K562 (cell line): ENCODE results near the gene MYCBP2. TPM values are rescaled to one million over a fixed set of nuclear protein-coding genes. Genes with fewer than 3 reads are reported as not detected.

ENCODE experiments used
- ATAC-seq: fragments of 200-7000 bp; cut with Tn5 transposase; 3 replicates; pipeline ENCODE4 v1.9.1; 2020; ENCODE audit warnings: moderate library complexity
- BruUV-seq: library from RNA; stranded (reverse); fragments of 400-500 nt; replicated peaks from 2 replicates; lab custom pipeline; 2021; lab: Mats Ljungman, UMichigan
- CTCF ChIA-PET: fragments of 300-600 bp; formaldehyde crosslinking; extraction: SDS; loops from one replicate; lab custom pipeline; 2021; ENCODE audit warnings: low intra/inter-chr PET ratio; lab: Yijun Ruan, JAX
- POLR2A ChIA-PET: fragments of 300-600, 350-650 bp; sonication (Branson Sonifier 250); formaldehyde crosslinking; extraction: SDS; loops from one replicate; lab custom pipeline; 2021; ENCODE audit warnings: antibody characterized with exemption, inconsistent platforms; lab: Yijun Ruan, JAX
- DNase-seq, 4 experiments: peaks; one replicate each; pipeline versions ENCODE4 v3.0.0 to v3.0.0-alpha.2; 2011 to 2018; ENCODE audit warnings: low spot score in 3 of 4, mixed read lengths in 3 of 4; ENCODE audit errors: extremely low read depth in 1 of 4
- FAIRE-seq: peaks from 2 replicates; lab custom pipeline; 2011; peaks lifted over from hg19 to GRCh38; lab: Jason Lieb, UNC
- H2AFZ ChIP-seq: 2 replicates; pipeline ENCODE4 v1.6.0; 2011; ENCODE audit warnings: low read depth, low read length, control low read depth, inconsistent platforms
- H3K27ac ChIP-seq: fragments of 200-600 bp; 3 replicates; pipeline ENCODE4 v1.8.0; 2011; ENCODE audit warnings: low read depth, mild to moderate bottlenecking, control low read depth, inconsistent platforms, low read length, moderate library complexity, mixed read lengths; ENCODE audit errors: extremely low read depth
- H3K27me3 ChIP-seq, 2 experiments: fragments of 300-600 bp in 1 of 2; 2 replicates in 1 of 2; 3 replicates in 1 of 2; pipeline versions ENCODE4 v1.6.0 to v1.8.0; 2011; ENCODE audit warnings: inconsistent platforms in 2 of 2, low read length in 2 of 2, mild to moderate bottlenecking in 1 of 2, mixed read lengths in 1 of 2, moderate library complexity in 1 of 2; ENCODE audit not compliant: control insufficient read depth in 2 of 2, insufficient read depth in 2 of 2
- H3K36me3 ChIP-seq: fragments of 300-600 bp; 3 replicates; pipeline ENCODE4 v1.8.0; 2011; ENCODE audit warnings: mild to moderate bottlenecking, low read length, inconsistent platforms; ENCODE audit not compliant: control insufficient read depth, insufficient read depth
- H3K4me1 ChIP-seq, 2 experiments: fragments of 200-600 bp in 1 of 2; replicated peaks in 1 of 2; 2 replicates in 1 of 2; 3 replicates in 1 of 2; pipeline versions ENCODE4 v1.5.1 to v1.8.0; 2011; ENCODE audit warnings: inconsistent platforms in 2 of 2, low read length in 2 of 2, mild to moderate bottlenecking in 1 of 2, mixed read lengths in 1 of 2, moderate library complexity in 1 of 2; ENCODE audit not compliant: control insufficient read depth in 2 of 2, insufficient read depth in 2 of 2
- H3K4me2 ChIP-seq: 2 replicates; pipeline ENCODE4 v1.6.1; 2011; ENCODE audit warnings: low read length, control low read depth, inconsistent platforms, mixed read lengths; ENCODE audit not compliant: insufficient read depth
- H3K4me3 ChIP-seq: fragments of 200-600 bp; sonication (generic), shearing (Covaris generic); 2 replicates; pipeline ENCODE4 v1.5.1; 2016; ENCODE audit warnings: control low read depth, inconsistent platforms
- H3K79me2 ChIP-seq: fragments of 200-600 bp; 3 replicates; pipeline ENCODE4 v1.8.0; 2011; ENCODE audit warnings: low read length, inconsistent platforms; ENCODE audit not compliant: control insufficient read depth, insufficient read depth
- H3K9ac ChIP-seq, 2 experiments: 2 replicates each; pipeline versions ENCODE4 v1.6.0 to v1.6.1; 2011; ENCODE audit warnings: low read depth in 2 of 2, low read length in 2 of 2, control low read depth in 1 of 2, inconsistent platforms in 1 of 2, mild to moderate bottlenecking in 1 of 2, mixed read lengths in 1 of 2; ENCODE audit not compliant: insufficient read depth in 1 of 2
- H3K9me1 ChIP-seq: one replicate; pipeline ENCODE4 v1.6.0; 2011; ENCODE audit warnings: inconsistent platforms, mild to moderate bottlenecking, low read length, moderate library complexity; ENCODE audit not compliant: control insufficient read depth, insufficient read depth
- H3K9me3 ChIP-seq: replicated peaks from 2 replicates; pipeline ENCODE4 v1.5.1; 2011; ENCODE audit warnings: low read depth, low read length, inconsistent platforms; ENCODE audit not compliant: control insufficient read depth, insufficient read depth
- H4K20me1 ChIP-seq: replicated peaks from 2 replicates; pipeline ENCODE4 v1.6.1; 2011; ENCODE audit warnings: low read length, inconsistent platforms, mixed read lengths; ENCODE audit not compliant: control insufficient read depth, insufficient read depth
- KLF16 ChIP-seq: IDR thresholded peaks from 2 replicates; pipeline ENCODE4 v1.6.1; 2016; ENCODE audit warnings: antibody characterized with exemption
- MAFF ChIP-seq: IDR thresholded peaks from 2 replicates; pipeline ENCODE4 v1.6.1; 2012; ENCODE audit warnings: low read length, improper control_type of control experiment
- MEIS2 ChIP-seq: fragments of 450-650 bp; IDR thresholded peaks from 2 replicates; pipeline ENCODE4 v1.6.1; 2014; ENCODE audit warnings: mild to moderate bottlenecking; ENCODE audit not compliant: partially characterized antibody
- TBL1XR1 ChIP-seq, 2 experiments: IDR thresholded peaks; 2 replicates each; pipeline ENCODE4 v1.6.1; 2012; ENCODE audit warnings: improper control_type of control experiment in 2 of 2, low read length in 2 of 2, mild to moderate bottlenecking in 1 of 2
- ZNF696 ChIP-seq: fragments of 250-450 bp; sonication (Bioruptor Pico); conservative IDR thresholded peaks from 2 replicates; pipeline ENCODE4 v1.4.0; 2020; ENCODE audit warnings: mild to moderate bottlenecking, moderate library complexity
- WGBS: fragments of 100-300 bp; shearing (Covaris generic); methylation state at CpG from one replicate; pipeline ENCODE4 v1.1.6; 2016; ENCODE audit warnings: low coverage, mixed read lengths; ENCODE audit not compliant: insufficient coverage; ENCODE audit errors: missing lambda C conversion rate; 5-methylcytosine and 5-hydroxymethylcytosine counted together
- in situ Hi-C: fragments of 300-500 bp; cut with MboI; formaldehyde crosslinking; loops from 4 replicates; pipeline ENCODE4 v1.15.0; 2018; ENCODE audit warnings: inconsistent platforms, mixed read lengths
- intact Hi-C: fragments of 100-400 bp; cut with micrococcal nuclease; formaldehyde crosslinking; loops from 2 replicates; pipeline ENCODE4 v1.14.2; 2022
- polyA plus RNA-seq, 8 experiments: library from polyadenylated mRNA; depleted of rRNA in 4 of 8; stranded (reverse) in 5 of 8; unstranded in 3 of 8; fragments of >200 nt; fragmentation: Nextera tagmentation in 2 of 8; fragmentation: Illumina TruSeq in 1 of 8; extraction: Ambion mirVana in 2 of 8; extraction: Trizol in 1 of 8; gene quantifications; 2 replicates each; pipeline versions ENCODE4 v1.2.1 to v1.2.3, GENCODE V29; 2011 to 2014; ENCODE audit warnings: inconsistent platforms in 1 of 8, missing spikeins in 1 of 8
- total RNA-seq, 7 experiments: library from RNA; depleted of rRNA in 6 of 7; stranded (reverse); fragments of >200 nt in 6 of 7; fragmentation: Illumina TruSeq in 2 of 7; extraction: Trizol in 2 of 7; gene quantifications; 2 replicates each; pipeline versions ENCODE4 v1.2.1 to v1.2.3, GENCODE V29; 2011 to 2021; ENCODE audit warnings: low replicate concordance in 1 of 7
- TF ChIP-seq, protein P1 (sequence below): fragments of 450-650 bp; IDR thresholded peaks from 2 replicates; pipeline ENCODE4 v1.7.1; 2018; ENCODE audit warnings: mild to moderate bottlenecking, low read depth; ENCODE audit not compliant: partially characterized antibody

Gene MYCBP2
- total and polyA plus RNA-seq, 9 of the 15 experiments (the other 6 are each of a cell fraction or from before 2014, with no cell fraction given), result 13.2 to 47.2 (median 28.9) TPM

DNA sequence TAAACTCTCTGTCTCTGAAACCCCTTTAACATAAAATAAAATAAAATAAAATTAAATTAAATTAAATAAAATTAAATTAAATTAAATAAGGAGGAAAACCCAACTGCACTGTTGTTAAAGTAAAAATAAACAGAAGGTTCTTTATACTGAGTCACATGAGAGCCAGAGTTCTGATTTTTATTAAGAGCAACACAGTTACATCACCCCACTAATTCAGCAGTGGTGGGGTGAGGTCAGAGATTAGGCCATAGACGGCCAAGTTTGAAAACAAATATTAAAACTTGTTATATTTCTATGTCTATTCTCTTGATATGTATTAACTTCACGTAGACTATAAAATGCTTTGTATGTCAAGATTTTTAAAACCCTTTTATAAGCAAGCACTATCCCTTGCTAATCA lies 59.5 kb downstream of the MYCBP2 start:
- H3K4me1 ChIP-seq, result no peaks in the 10 kb centered on the region
- H3K4me2 ChIP-seq, result no peak overlapping the region
- no TSS peak for BruUV-seq
- no peak overlapping the region for H3K4me3 ChIP-seq
- ChIA-PET CTCF (no interaction called here), POLR2A (no interaction called here)
- intact Hi-C loops, result no loop called here
- no peaks in the 10 kb centered on the region for H3K79me2 ChIP-seq
- peaks cover 37% of the 10 kb centered on the region; the same call in 1 of the 3 replicates for H3K36me3 ChIP-seq
- no peak overlapping the region for H3K27ac ChIP-seq
- H3K27me3 ChIP-seq, result no peaks in the 10 kb centered on the region
- in situ Hi-C loops, result no loop called here
- no peaks in the 10 kb centered on the region for H4K20me1 ChIP-seq
- H3K9me1 ChIP-seq, result no peaks in the 10 kb centered on the region
- ATAC-seq (no peak), DNase-seq (no peak), FAIRE-seq (no peak)
- TF ChIP-seq, protein P1, sequence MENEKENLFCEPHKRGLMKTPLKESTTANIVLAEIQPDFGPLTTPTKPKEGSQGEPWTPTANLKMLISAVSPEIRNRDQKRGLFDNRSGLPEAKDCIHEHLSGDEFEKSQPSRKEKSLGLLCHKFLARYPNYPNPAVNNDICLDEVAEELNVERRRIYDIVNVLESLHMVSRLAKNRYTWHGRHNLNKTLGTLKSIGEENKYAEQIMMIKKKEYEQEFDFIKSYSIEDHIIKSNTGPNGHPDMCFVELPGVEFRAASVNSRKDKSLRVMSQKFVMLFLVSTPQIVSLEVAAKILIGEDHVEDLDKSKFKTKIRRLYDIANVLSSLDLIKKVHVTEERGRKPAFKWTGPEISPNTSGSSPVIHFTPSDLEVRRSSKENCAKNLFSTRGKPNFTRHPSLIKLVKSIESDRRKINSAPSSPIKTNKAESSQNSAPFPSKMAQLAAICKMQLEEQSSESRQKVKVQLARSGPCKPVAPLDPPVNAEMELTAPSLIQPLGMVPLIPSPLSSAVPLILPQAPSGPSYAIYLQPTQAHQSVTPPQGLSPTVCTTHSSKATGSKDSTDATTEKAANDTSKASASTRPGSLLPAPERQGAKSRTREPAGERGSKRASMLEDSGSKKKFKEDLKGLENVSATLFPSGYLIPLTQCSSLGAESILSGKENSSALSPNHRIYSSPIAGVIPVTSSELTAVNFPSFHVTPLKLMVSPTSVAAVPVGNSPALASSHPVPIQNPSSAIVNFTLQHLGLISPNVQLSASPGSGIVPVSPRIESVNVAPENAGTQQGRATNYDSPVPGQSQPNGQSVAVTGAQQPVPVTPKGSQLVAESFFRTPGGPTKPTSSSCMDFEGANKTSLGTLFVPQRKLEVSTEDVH, result no peak
- no peak for TF ChIP-seq ZNF696 (CRISPR knock-in tag)
- no peak for TF ChIP-seq MAFF
- no peak for TF ChIP-seq KLF16
- TF ChIP-seq MEIS2, result no peak
- no peak for TF ChIP-seq TBL1XR1 (IDR thresholded peaks at IDR 0.05; ENCODE audit: low read length in 2 of 2)
- 82% methylated on average over 2 of the region's 2 CpGs for WGBS
- no peak overlapping the region for H2AFZ ChIP-seq
- no peak overlapping the region for H3K9ac ChIP-seq
- no peaks in the 10 kb centered on the region for H3K9me3 ChIP-seq
